Measurements from ENCODE around the gene LSG1.

GRCh38 chr3:194619741-194620140 is 52.2 kb downstream of the LSG1 start:
- TF ChIP-seq CHD2 (IDR thresholded peaks at IDR 0.05; ENCODE audit: low read depth, low read length) (no peak), CTCF (CRISPR knock-in tag; IDR thresholded peaks at IDR 0.05) (no peak), PATZ1 (CRISPR knock-in tag; IDR thresholded peaks at IDR 0.05) (no peak), ADNP (CRISPR knock-in tag; IDR thresholded peaks at IDR 0.05) (no peak), GFI1 (CRISPR knock-in tag; IDR thresholded peaks at IDR 0.05; ENCODE audit: borderline replicate concordance) (no peak), MXI1 (IDR thresholded peaks at IDR 0.05; ENCODE audit: borderline replicate concordance, low read depth, low read length) (no peak), POLR2G (IDR thresholded peaks at IDR 0.05; ENCODE audit: low read depth, low read length) (no peak), TP53 (CRISPR knock-in tag; conservative IDR thresholded peaks at IDR 0.05) (no peak), GABPA (IDR thresholded peaks at IDR 0.05; ENCODE audit: low read depth, low read length) (no peak), GABPA (CRISPR knock-in tag; IDR thresholded peaks at IDR 0.05; ENCODE audit: low read depth) (no peak), HNRNPLL (IDR thresholded peaks at IDR 0.05; ENCODE audit: low read depth, low read length, poor library complexity, severe bottlenecking) (no peak), ZNF274 (CRISPR knock-in tag; IDR thresholded peaks at IDR 0.05) (no peak), ZNF780A (CRISPR knock-in tag; IDR thresholded peaks at IDR 0.05) (no peak), ZNF614 (CRISPR knock-in tag; IDR thresholded peaks at IDR 0.05; ENCODE audit: borderline replicate concordance) (no peak)

Measured in HepG2 (cell line).